Natural killer cell (primary cell): ENCODE measurements around the gene WDR7. TPM values are rescaled to one million over a fixed set of nuclear protein-coding genes. Genes with fewer than 3 reads are reported as not detected.

Experiments
- ATAC-seq, 3 donors: fragments of 150-1000 bp in 2 of 3; fragments of 200-7000 bp in 1 of 3; cut with Tn5 transposase; 1 replicate in 1 of 3; 2 replicates in 2 of 3; pipeline ENCODE4 v1.10.0; 2021; ENCODE audit warnings: mild to moderate bottlenecking in 2 of 3, moderate library complexity in 2 of 3
- DNase-seq, 2 donors: peaks; one replicate each; pipeline versions ENCODE4 v3.0.0 to v3.0.0-alpha.2; 2013 to 2021; ENCODE audit warnings: mixed read lengths in 1 of 2
- H3K27ac ChIP-seq: one replicate; pipeline ENCODE4 v1.5.1; 2013; ENCODE audit warnings: mild to moderate bottlenecking, low read length
- H3K27me3 ChIP-seq: one replicate; pipeline ENCODE4 v1.6.1; 2013; ENCODE audit warnings: low read length; ENCODE audit not compliant: control insufficient read depth, insufficient read depth
- H3K36me3 ChIP-seq: one replicate; pipeline ENCODE4 v1.6.1; 2013; ENCODE audit warnings: low read length; ENCODE audit not compliant: control insufficient read depth, insufficient read depth
- H3K4me1 ChIP-seq: one replicate; pipeline ENCODE4 v1.6.1; 2013; ENCODE audit warnings: low read length; ENCODE audit not compliant: control insufficient read depth, insufficient read depth
- H3K4me3 ChIP-seq: one replicate; pipeline ENCODE4 v1.5.1; 2013; ENCODE audit warnings: low read length
- H3K9me3 ChIP-seq: one replicate; pipeline ENCODE4 v1.6.1; 2013; ENCODE audit warnings: low read length; ENCODE audit not compliant: control insufficient read depth, insufficient read depth
- H3K27ac Mint-ChIP-seq, 2 donors: one replicate each; pipeline ENCODE4 v1.8.0; 2022; ENCODE audit warnings: mild to moderate bottlenecking in 2 of 2, mixed read lengths in 2 of 2, moderate library complexity in 1 of 2
- H3K27me3 Mint-ChIP-seq, 2 donors: one replicate each; pipeline ENCODE4 v1.8.0; 2022; ENCODE audit warnings: low read depth in 2 of 2, mixed read lengths in 2 of 2
- H3K36me3 Mint-ChIP-seq: one replicate; pipeline ENCODE4 v1.8.0; 2022; ENCODE audit warnings: mixed read lengths
- H3K4me1 Mint-ChIP-seq, 2 donors: one replicate each; pipeline ENCODE4 v1.8.0; 2022; ENCODE audit warnings: mixed read lengths in 2 of 2
- H3K4me3 Mint-ChIP-seq: one replicate; pipeline ENCODE4 v1.8.0; 2022; ENCODE audit warnings: mild to moderate bottlenecking, moderate library complexity, mixed read lengths
- H3K9me3 Mint-ChIP-seq, 2 donors: one replicate each; pipeline ENCODE4 v1.8.0; 2022; ENCODE audit warnings: mixed read lengths in 2 of 2
- WGBS: methylation state at CpG from one replicate; pipeline ENCODE4 v1.1.7; 2013; ENCODE audit warnings: missing lambda C conversion rate; ENCODE audit not compliant: insufficient coverage; 5-methylcytosine and 5-hydroxymethylcytosine counted together
- intact Hi-C: fragments of 100-400 bp; cut with micrococcal nuclease; formaldehyde crosslinking; loops from one replicate; pipeline ENCODE4 v1.14.2; 2022
- total RNA-seq, 4 donors: library from RNA; stranded (reverse); fragments of 120-200 nt in 1 of 4; gene quantifications; one replicate each; pipeline versions ENCODE4 v1.2.3 to v1.2.4, GENCODE V29; 2013 to 2022
- TF ChIP-seq, protein P1 (sequence below): fragments of 200-600 bp; IDR thresholded peaks from one replicate; pipeline ENCODE4 v1.8.0; 2022; ENCODE audit warnings: antibody characterized with exemption

WDR7 gene
- total RNA-seq, 3 donors from 2014 or later (not counting 1 experiment from before 2014, with no cell fraction given), result 71.1 to 103 (median 77.3) TPM

DNA sequence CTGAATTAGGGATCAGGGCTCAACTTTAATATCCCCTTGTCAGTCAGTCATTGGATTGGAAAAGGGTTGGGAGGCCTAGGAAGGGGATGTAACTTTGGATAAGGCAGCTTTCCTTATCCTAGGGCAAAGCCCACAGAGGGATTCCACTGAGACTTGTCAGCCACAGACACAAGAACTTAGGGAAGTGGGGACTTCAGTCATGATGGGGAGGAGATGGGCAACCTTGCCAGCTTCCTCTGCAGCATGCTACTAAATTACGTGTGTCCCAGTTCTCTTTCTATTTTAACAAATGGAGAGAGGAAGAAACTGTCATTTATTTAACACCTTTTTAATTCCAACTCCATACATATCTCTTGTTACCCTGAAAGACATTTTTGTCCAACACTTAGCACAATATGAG, 237.8 kb downstream of the WDR7 start:
- H3K4me1 Mint-ChIP-seq, result peaks cover 6 to 19% of the 10 kb centered on the region in 2 donors
- H3K9me3 Mint-ChIP-seq, result no peaks in the 10 kb centered on the region
- TF ChIP-seq, protein P1, sequence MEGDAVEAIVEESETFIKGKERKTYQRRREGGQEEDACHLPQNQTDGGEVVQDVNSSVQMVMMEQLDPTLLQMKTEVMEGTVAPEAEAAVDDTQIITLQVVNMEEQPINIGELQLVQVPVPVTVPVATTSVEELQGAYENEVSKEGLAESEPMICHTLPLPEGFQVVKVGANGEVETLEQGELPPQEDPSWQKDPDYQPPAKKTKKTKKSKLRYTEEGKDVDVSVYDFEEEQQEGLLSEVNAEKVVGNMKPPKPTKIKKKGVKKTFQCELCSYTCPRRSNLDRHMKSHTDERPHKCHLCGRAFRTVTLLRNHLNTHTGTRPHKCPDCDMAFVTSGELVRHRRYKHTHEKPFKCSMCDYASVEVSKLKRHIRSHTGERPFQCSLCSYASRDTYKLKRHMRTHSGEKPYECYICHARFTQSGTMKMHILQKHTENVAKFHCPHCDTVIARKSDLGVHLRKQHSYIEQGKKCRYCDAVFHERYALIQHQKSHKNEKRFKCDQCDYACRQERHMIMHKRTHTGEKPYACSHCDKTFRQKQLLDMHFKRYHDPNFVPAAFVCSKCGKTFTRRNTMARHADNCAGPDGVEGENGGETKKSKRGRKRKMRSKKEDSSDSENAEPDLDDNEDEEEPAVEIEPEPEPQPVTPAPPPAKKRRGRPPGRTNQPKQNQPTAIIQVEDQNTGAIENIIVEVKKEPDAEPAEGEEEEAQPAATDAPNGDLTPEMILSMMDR, result no peak
- no peak overlapping the region for H3K27ac ChIP-seq
- ATAC-seq, result no peak
- intact Hi-C loops, result no loop called here
- no peaks in the 10 kb centered on the region for H3K9me3 ChIP-seq
- WGBS, result no CpG with 5 or more reads among the region's 1 CpG
- H3K36me3 ChIP-seq, result peaks cover 2% of the 10 kb centered on the region
- H3K4me1 ChIP-seq, result no peaks in the 10 kb centered on the region
- H3K4me3 ChIP-seq, result no peak overlapping the region
- no peaks in the 10 kb centered on the region for H3K36me3 Mint-ChIP-seq
- H3K4me3 Mint-ChIP-seq, result no peak overlapping the region
- DNase-seq, result no peak
- no peak overlapping the region for H3K27ac Mint-ChIP-seq
- no peaks in the 10 kb centered on the region for H3K27me3 Mint-ChIP-seq
- H3K27me3 ChIP-seq, result no peaks in the 10 kb centered on the region

DNA sequence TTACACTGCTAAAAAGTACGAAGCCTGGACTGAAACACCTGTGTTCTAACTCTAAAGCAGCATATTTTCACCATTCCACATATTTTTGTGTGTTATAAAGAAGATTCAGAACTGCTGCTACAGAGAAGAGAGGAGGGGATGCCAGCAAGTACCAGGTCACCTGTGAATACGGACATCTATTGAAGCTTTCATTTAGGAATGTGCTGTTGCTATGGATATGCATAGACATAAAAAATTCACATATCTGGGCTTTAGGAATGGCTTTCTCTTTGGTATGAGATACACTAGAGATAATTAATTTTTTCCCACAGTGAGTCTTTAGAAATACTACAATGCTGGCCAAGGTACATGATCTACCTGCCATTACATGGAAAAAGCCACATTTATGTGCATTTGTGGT, 238.5 kb downstream of the WDR7 start:
- WGBS, result 94% methylated on average over 1 of the region's 2 CpGs
- Histone ChIP-seq H3K4me1 (no peaks in the 10 kb centered on the region), H3K27me3 (no peaks in the 10 kb centered on the region), H3K4me3 (no peak overlapping the region), H3K36me3 (peaks cover 2% of the 10 kb centered on the region), H3K9me3 (no peaks in the 10 kb centered on the region), H3K27ac (no peak overlapping the region)
- no peaks in the 10 kb centered on the region for H3K27me3 Mint-ChIP-seq
- DNase-seq, result no peak
- no peaks in the 10 kb centered on the region for H3K36me3 Mint-ChIP-seq
- intact Hi-C loops, result no loop called here
- peaks cover 2 to 17% of the 10 kb centered on the region in 2 donors for H3K4me1 Mint-ChIP-seq
- no peak for ATAC-seq
- no peak overlapping the region for H3K4me3 Mint-ChIP-seq
- H3K27ac Mint-ChIP-seq, result no peak overlapping the region
- no peaks in the 10 kb centered on the region for H3K9me3 Mint-ChIP-seq
- TF ChIP-seq, protein P1, result no peak

DNA sequence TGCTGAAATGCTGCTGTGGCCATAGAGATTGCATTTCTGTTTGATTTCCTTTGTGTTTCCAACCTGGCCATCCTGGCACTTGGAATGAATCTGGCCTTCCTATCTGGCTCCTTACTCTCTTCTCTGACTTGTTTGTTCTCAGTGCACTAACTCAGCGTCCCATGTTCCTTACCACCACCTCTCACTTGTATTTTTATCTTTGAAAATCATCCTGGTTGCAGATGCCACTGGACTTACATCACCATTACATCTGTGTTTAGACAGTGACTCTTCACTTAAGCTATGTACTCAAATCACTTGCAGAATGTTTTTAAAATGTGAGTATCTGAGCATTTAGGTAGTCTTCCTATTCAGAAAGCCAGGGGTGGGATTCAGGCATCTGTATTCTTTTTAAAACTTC, 239.5 kb downstream of the WDR7 start:
- 82% methylated on average over 1 of the region's 1 CpG for WGBS
- peaks cover 2% of the 10 kb centered on the region for H3K36me3 ChIP-seq
- no peaks in the 10 kb centered on the region for H3K9me3 Mint-ChIP-seq

DNA sequence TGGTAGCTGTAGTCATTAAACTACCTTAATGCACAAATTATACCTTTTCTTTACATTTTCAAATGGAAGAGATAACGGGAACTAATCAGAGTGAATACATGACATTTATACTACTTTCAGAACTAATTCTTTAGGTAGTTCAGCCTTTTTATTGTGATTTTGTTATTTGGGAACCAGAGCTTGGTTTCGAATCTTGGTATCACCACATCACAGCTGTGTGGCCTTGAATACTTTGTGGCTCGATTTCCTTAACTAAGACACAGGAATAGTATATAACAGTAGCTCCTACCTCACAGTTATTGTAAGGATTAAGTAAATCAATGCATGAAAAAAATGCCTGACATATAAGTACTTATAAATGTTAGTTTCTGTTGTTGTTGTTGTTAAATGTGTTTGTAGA, 240.0 kb downstream of the WDR7 start:
- DNase-seq (no peak), ATAC-seq (no peak)
- WGBS, result no CpG with 5 or more reads among the region's 3 CpGs
- H3K9me3 ChIP-seq, result no peaks in the 10 kb centered on the region
- Mint-ChIP-seq H3K4me3 (no peak overlapping the region), H3K27me3 (no peaks in the 10 kb centered on the region), H3K9me3 (no peaks in the 10 kb centered on the region), H3K4me1 (peaks cover 0 to 14% of the 10 kb centered on the region in 2 donors), H3K27ac (no peak overlapping the region), H3K36me3 (no peaks in the 10 kb centered on the region)
- H3K27me3 ChIP-seq, result no peaks in the 10 kb centered on the region
- intact Hi-C loops, result no loop called here
- no peak overlapping the region for H3K27ac ChIP-seq
- TF ChIP-seq, protein P1, result no peak
- H3K4me1 ChIP-seq, result no peaks in the 10 kb centered on the region
- H3K36me3 ChIP-seq, result peaks cover 2% of the 10 kb centered on the region
- H3K4me3 ChIP-seq, result no peak overlapping the region

More for the DNA sequence above, 239.5 kb downstream of the WDR7 start:
- no peaks in the 10 kb centered on the region for H3K9me3 ChIP-seq
- TF ChIP-seq, protein P1, result no peak
- Mint-ChIP-seq H3K4me3 (no peak overlapping the region), H3K36me3 (no peaks in the 10 kb centered on the region), H3K27ac (no peak overlapping the region), H3K4me1 (peaks cover 0 to 14% of the 10 kb centered on the region in 2 donors), H3K27me3 (no peaks in the 10 kb centered on the region)
- DNase-seq, result no peak
- intact Hi-C loops, result no loop called here
- no peaks in the 10 kb centered on the region for H3K4me1 ChIP-seq
- ATAC-seq, result no peak
- no peak overlapping the region for H3K4me3 ChIP-seq
- H3K27me3 ChIP-seq, result no peaks in the 10 kb centered on the region
- no peak overlapping the region for H3K27ac ChIP-seq
